Neural cell (in vitro differentiated cells): ENCODE measurements around the gene MOG. TPM values are rescaled to one million over a fixed set of nuclear protein-coding genes. Genes with fewer than 3 reads are reported as not detected.

Experiments used
- H2AFZ ChIP-seq: fragments of 200-600, 300-800 bp; sonication (generic), shearing (Covaris generic); 2 replicates; pipeline ENCODE4 v1.6.0; 2014; ENCODE audit warnings: low read depth, mild to moderate bottlenecking, antibody characterized with exemption, low read length, moderate library complexity
- H3F3A ChIP-seq: fragments of 200-600 bp; shearing (Covaris generic); 2 replicates; pipeline ENCODE4 v1.6.1; 2016; ENCODE audit warnings: mild to moderate bottlenecking, moderate library complexity, mixed read lengths, antibody characterized with exemption, low read length; ENCODE audit not compliant: insufficient read depth, poor library complexity, severe bottlenecking
- H3K27ac ChIP-seq: fragments of 200-600, 300-800 bp; sonication (generic), shearing (Covaris generic); 2 replicates; pipeline ENCODE4 v1.5.1; 2014; ENCODE audit warnings: mild to moderate bottlenecking, low read length, moderate library complexity
- H3K27me3 ChIP-seq: fragments of 300-800, 200-600 bp; sonication (generic), shearing (Covaris generic); 2 replicates; pipeline ENCODE4 v1.6.0; 2014; ENCODE audit warnings: mild to moderate bottlenecking, low read depth, low read length, moderate library complexity; ENCODE audit not compliant: insufficient read depth
- H3K36me3 ChIP-seq: fragments of 300-800, 200-600 bp; sonication (generic), shearing (Covaris generic); 2 replicates; pipeline ENCODE4 v1.5.1; 2014; ENCODE audit warnings: mild to moderate bottlenecking, antibody characterized with exemption, low read length, moderate library complexity; ENCODE audit not compliant: insufficient read depth
- H3K4me2 ChIP-seq: fragments of 300-800, 200-600 bp; sonication (generic), shearing (Covaris generic); 2 replicates; pipeline ENCODE4 v1.6.0; 2014; ENCODE audit warnings: mild to moderate bottlenecking, low read length
- H3K4me3 ChIP-seq: fragments of 300-800, 200-600 bp; sonication (generic), shearing (Covaris generic); 2 replicates; pipeline ENCODE4 v1.5.1; 2014; ENCODE audit warnings: mild to moderate bottlenecking, low read length, moderate library complexity
- H3K79me2 ChIP-seq: fragments of 200-600 bp; shearing (Covaris generic); replicated peaks from 2 replicates; pipeline ENCODE4 v1.6.0; 2014; ENCODE audit warnings: mild to moderate bottlenecking, low read length, moderate library complexity; ENCODE audit not compliant: insufficient read depth
- H3K9ac ChIP-seq: fragments of 300-800, 200-600 bp; sonication (generic), shearing (Covaris generic); 2 replicates; pipeline ENCODE4 v1.6.1; 2016; ENCODE audit warnings: mild to moderate bottlenecking, low read length, mixed read lengths
- H3K9me2 ChIP-seq: fragments of 200-600 bp; shearing (Covaris generic); 2 replicates; pipeline ENCODE4 v1.6.1; 2016; ENCODE audit warnings: mild to moderate bottlenecking, low read length, mixed read lengths; ENCODE audit not compliant: insufficient read depth
- H3K9me3 ChIP-seq: fragments of 200-600, 300-800 bp; sonication (generic), shearing (Covaris generic); 2 replicates; pipeline ENCODE4 v1.6.1; 2016; ENCODE audit warnings: mild to moderate bottlenecking, mixed run types, low read length, moderate library complexity, mixed read lengths
- H4K20me1 ChIP-seq: fragments of 200-600 bp; shearing (Covaris generic); 2 replicates; pipeline ENCODE4 v1.6.1; 2016; ENCODE audit warnings: mild to moderate bottlenecking, mixed run types; ENCODE audit not compliant: insufficient read depth
- CTCF ChIP-seq: fragments of 450-650 bp; IDR thresholded peaks from 2 replicates; pipeline ENCODE4 v1.5.1; 2014; ENCODE audit warnings: antibody characterized with exemption, mild to moderate bottlenecking, moderate library complexity; ENCODE audit not compliant: poor library complexity, severe bottlenecking
- EP300 ChIP-seq: fragments of 450-650 bp; conservative IDR thresholded peaks from 2 replicates; pipeline ENCODE4 v1.6.1; 2014; ENCODE audit warnings: antibody characterized with exemption, mild to moderate bottlenecking, moderate library complexity; ENCODE audit not compliant: poor library complexity, severe bottlenecking
- EZH2 ChIP-seq: fragments of 200-600, 300-800 bp; shearing (Covaris generic), sonication (generic); IDR thresholded peaks from 2 replicates; pipeline ENCODE4 v1.6.1; 2014; ENCODE audit warnings: antibody characterized with exemption, low read length, borderline replicate concordance, mild to moderate bottlenecking; ENCODE audit not compliant: insufficient read depth, poor library complexity, severe bottlenecking
- MXI1 ChIP-seq: fragments of 450-650 bp; conservative IDR thresholded peaks from 2 replicates; pipeline ENCODE4 v1.6.1; 2014; ENCODE audit warnings: antibody characterized with exemption, mild to moderate bottlenecking; ENCODE audit not compliant: poor library complexity, severe bottlenecking
- POLR2AphosphoS5 ChIP-seq: IDR thresholded peaks from 2 replicates; pipeline ENCODE4 v1.6.1; 2012
- RAD21 ChIP-seq: fragments of 450-650 bp; conservative IDR thresholded peaks from 2 replicates; pipeline ENCODE4 v1.6.1; 2014; ENCODE audit warnings: antibody characterized with exemption, mild to moderate bottlenecking, moderate library complexity
- REST ChIP-seq: IDR thresholded peaks from 2 replicates; pipeline ENCODE4 v1.6.1; 2012; ENCODE audit warnings: borderline replicate concordance
- SMC3 ChIP-seq: fragments of 450-650 bp; conservative IDR thresholded peaks from 2 replicates; pipeline ENCODE4 v1.6.1; 2014; ENCODE audit warnings: antibody characterized with exemption, mild to moderate bottlenecking, moderate library complexity; ENCODE audit not compliant: poor library complexity
- TAF1 ChIP-seq: IDR thresholded peaks from 2 replicates; pipeline ENCODE4 v1.6.1; 2012; ENCODE audit warnings: low read depth
- polyA plus RNA-seq: library from polyadenylated mRNA; depleted of rRNA; stranded (reverse); fragments of >200 nt; gene quantifications from 2 replicates; pipeline ENCODE4 v1.2.3, GENCODE V29; 2014
- small RNA-seq, 3 experiments: library from RNA; depleted of rRNA; stranded (forward); fragments of <200 nt; gene quantifications; one replicate each; pipeline ENCODE3, GENCODE V24; 2012

Gene MOG
- polyA plus RNA-seq, 1 donor from 2014 or later: not detected

- no peak overlapping the region for H3K27ac ChIP-seq
- no peaks in the 10 kb centered on the region for H3K36me3 ChIP-seq
- no peaks in the 10 kb centered on the region for H4K20me1 ChIP-seq
- no peak overlapping the region for H3K4me3 ChIP-seq
- no peaks in the 10 kb centered on the region for H3K9me2 ChIP-seq
- no peak overlapping the region for H3K9ac ChIP-seq
- no peaks in the 10 kb centered on the region for H3F3A ChIP-seq
- H2AFZ ChIP-seq: no peak overlapping the region
- H3K27me3 ChIP-seq: peaks cover 35% of the 10 kb centered on the region
- TF ChIP-seq CTCF (no peak), RAD21 (no peak), MXI1 (no peak), EZH2 (no peak), SMC3 (no peak), EP300 (no peak), REST (no peak), TAF1 (no peak), POLR2AphosphoS5 (no peak)
- H3K9me3 ChIP-seq: no peaks in the 10 kb centered on the region
- H3K4me2 ChIP-seq: no peak overlapping the region
- H3K79me2 ChIP-seq: no peaks in the 10 kb centered on the region
Measured at GRCh38 chr6:29720863-29721262, 64.0 kb downstream of the MOG start.

Small RNA genes within 50 kb of the gene (small RNA-seq; reads per million reads assigned to genes)
- 0 to 1.0 (median 0) reads per million in 3 experiments for gene SUMO2P1

Other genes with a start within 250 kb of the MOG start
- gene OR12D1, start 242.2 kb upstream of the MOG start, polyA plus RNA-seq: not detected in 2 replicates
- not detected in 2 replicates for gene OR10C1, start 217.8 kb upstream of the MOG start, polyA plus RNA-seq
- not detected in 2 replicates for gene OR11A1, start 200.0 kb upstream of the MOG start, polyA plus RNA-seq
- not detected in 2 replicates for gene OR2H1, start 199.9 kb upstream of the MOG start, polyA plus RNA-seq
- gene MAS1L, start 169.1 kb upstream of the MOG start, polyA plus RNA-seq: not detected in 2 replicates
- gene UBD, start 97.4 kb upstream of the MOG start, polyA plus RNA-seq: not detected in 2 replicates
- gene OR2H2, start 72.0 kb upstream of the MOG start, polyA plus RNA-seq: not detected in 2 replicates
- 108 and 120 TPM in 2 replicates for gene GABBR1, start 23.9 kb upstream of the MOG start, polyA plus RNA-seq
- gene ZFP57, start 24.1 kb downstream of the MOG start, polyA plus RNA-seq: not detected in 2 replicates
- 1.4 TPM in 1 of 2 replicates, not detected in the other for gene HLA-F, start 66.3 kb downstream of the MOG start, polyA plus RNA-seq
- gene HLA-G, start 170.7 kb downstream of the MOG start, polyA plus RNA-seq: not detected in 2 replicates